Osteocyte (in vitro differentiated cells): ENCODE results near the gene GALNTL6. TPM values are rescaled to one million over a fixed set of nuclear protein-coding genes. Genes with fewer than 3 reads are reported as not detected.

Source experiments
- DNase-seq: peaks from one replicate; pipeline ENCODE4 v3.0.0; 2021; ENCODE audit warnings: mixed read lengths; ENCODE audit not compliant: unreplicated experiment; ENCODE audit errors: extremely low spot score
- H3K27ac Mint-ChIP-seq: one replicate; pipeline ENCODE4 v1.8.0; 2021; ENCODE audit warnings: mild to moderate bottlenecking, mixed read lengths; ENCODE audit not compliant: unreplicated experiment
- H3K27me3 Mint-ChIP-seq: one replicate; pipeline ENCODE4 v1.8.0; 2021; ENCODE audit warnings: mixed read lengths; ENCODE audit not compliant: unreplicated experiment
- H3K36me3 Mint-ChIP-seq: one replicate; pipeline ENCODE4 v1.8.0; 2021; ENCODE audit warnings: mixed read lengths; ENCODE audit not compliant: unreplicated experiment
- H3K4me1 Mint-ChIP-seq: one replicate; pipeline ENCODE4 v1.8.0; 2021; ENCODE audit warnings: mixed read lengths; ENCODE audit not compliant: unreplicated experiment
- H3K4me3 Mint-ChIP-seq: one replicate; pipeline ENCODE4 v1.8.0; 2021; ENCODE audit warnings: mild to moderate bottlenecking, moderate library complexity, mixed read lengths; ENCODE audit not compliant: unreplicated experiment
- H3K9me3 Mint-ChIP-seq: one replicate; pipeline ENCODE4 v1.8.0; 2021; ENCODE audit warnings: mixed read lengths; ENCODE audit not compliant: unreplicated experiment
- CTCF ChIP-seq: fragments of 200-600 bp; sonication (generic); IDR thresholded peaks from 2 replicates; pipeline ENCODE4 v1.5.0; 2021; ENCODE audit warnings: antibody characterized with exemption, mild to moderate bottlenecking, moderate library complexity
- total RNA-seq: library from RNA; stranded (reverse); gene quantifications from 2 replicates; pipeline ENCODE4 v1.2.1, GENCODE V29; 2021

The GALNTL6 gene
- total RNA-seq, 1 donor from 2014 or later: not detected

- H3K4me3 Mint-ChIP-seq: no peak overlapping the region
- H3K4me1 Mint-ChIP-seq: no peaks in the 10 kb centered on the region
- TF ChIP-seq CTCF: no peak
- H3K27me3 Mint-ChIP-seq: peaks cover 21% of the 10 kb centered on the region
- no peaks in the 10 kb centered on the region for H3K36me3 Mint-ChIP-seq
- no peak for DNase-seq
- no peak overlapping the region for H3K27ac Mint-ChIP-seq
- no peaks in the 10 kb centered on the region for H3K9me3 Mint-ChIP-seq
These were observed 1106.1 kb downstream of the GALNTL6 start for GRCh38 chr4:172919269-172919668.

GRCh38 chr4:172927096-172927814 is 1114.1 kb downstream of the GALNTL6 start:
- H3K9me3 Mint-ChIP-seq: no peaks in the 10 kb centered on the region
- no peaks in the 10 kb centered on the region for H3K4me1 Mint-ChIP-seq
- no peak overlapping the region for H3K27ac Mint-ChIP-seq
- peaks cover 25% of the 10 kb centered on the region for H3K27me3 Mint-ChIP-seq
- no peak overlapping the region for H3K4me3 Mint-ChIP-seq
- DNase-seq: no peak
- TF ChIP-seq CTCF: no peak
- no peaks in the 10 kb centered on the region for H3K36me3 Mint-ChIP-seq

- no peak for DNase-seq
- Mint-ChIP-seq H3K4me3 (no peak overlapping the region), H3K4me1 (no peaks in the 10 kb centered on the region), H3K9me3 (no peaks in the 10 kb centered on the region), H3K27ac (no peak overlapping the region), H3K27me3 (peaks cover 23% of the 10 kb centered on the region), H3K36me3 (no peaks in the 10 kb centered on the region)
- TF ChIP-seq CTCF: no peak
These were observed 1115.1 kb downstream of the GALNTL6 start for GRCh38 chr4:172928347-172928746.

GRCh38 chr4:172938072-172938829 is 1125.0 kb downstream of the GALNTL6 start:
- DNase-seq: no peak
- Mint-ChIP-seq H3K4me3 (no peak overlapping the region), H3K36me3 (no peaks in the 10 kb centered on the region), H3K27me3 (peaks cover 14% of the 10 kb centered on the region), H3K9me3 (no peaks in the 10 kb centered on the region), H3K4me1 (no peaks in the 10 kb centered on the region), H3K27ac (no peak overlapping the region)
- no peak for TF ChIP-seq CTCF

GRCh38 chr4:172938870-172939269 is 1125.7 kb downstream of the GALNTL6 start:
- DNase-seq: no peak
- no peak for TF ChIP-seq CTCF
- no peaks in the 10 kb centered on the region for H3K9me3 Mint-ChIP-seq
- H3K4me3 Mint-ChIP-seq: no peak overlapping the region
- H3K27me3 Mint-ChIP-seq: peaks cover 14% of the 10 kb centered on the region
- H3K4me1 Mint-ChIP-seq: no peaks in the 10 kb centered on the region
- no peak overlapping the region for H3K27ac Mint-ChIP-seq
- H3K36me3 Mint-ChIP-seq: no peaks in the 10 kb centered on the region
